GM10847 (cell line): ENCODE measurements around the gene TOPORS.

Source experiments
- POLR2A ChIP-seq: IDR thresholded peaks from 2 replicates; pipeline ENCODE4 v1.6.1; 2011; ENCODE audit not compliant: insufficient read length; ENCODE audit errors: extremely low read depth

Gene TOPORS

GRCh38 chr9:32572900-32573523 is 20.6 kb upstream of the TOPORS start, which contains the start of gene NDUFB6:
NDUFB6 (minus strand) TSS chr9:32573159; CDS start chr9:32573060, 99 bp downstream.
- peak; percentile 67 for TF ChIP-seq POLR2A

- no peak for TF ChIP-seq POLR2A
Observed at GRCh38 chr9:32571969-32572899, 19.8 kb upstream of the TOPORS start.

GRCh38 chr9:32570262-32570661 is 17.9 kb upstream of the TOPORS start:
- TF ChIP-seq POLR2A: no peak

DNA sequence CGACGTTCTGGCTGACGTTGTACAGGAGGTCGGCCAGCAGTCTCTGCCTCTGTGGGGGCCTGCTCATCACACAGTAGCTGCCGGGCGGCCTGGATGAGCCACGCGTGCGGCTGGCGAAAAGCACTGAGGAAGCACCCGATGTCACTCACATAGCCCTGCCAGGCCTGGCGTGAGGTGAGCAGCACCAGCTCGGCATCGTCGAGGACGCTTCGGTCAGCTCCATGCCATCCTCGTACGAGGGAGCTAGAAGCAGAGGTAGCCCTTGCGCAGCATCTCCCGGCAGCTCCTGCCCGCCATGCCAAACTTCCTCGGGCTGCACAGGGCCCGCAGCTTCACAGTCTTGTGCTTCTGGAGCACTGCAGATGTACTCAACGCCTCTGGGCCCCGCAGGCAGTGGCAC is 14.4 kb upstream of the TOPORS start:
- no peak for TF ChIP-seq POLR2A

- no peak for TF ChIP-seq POLR2A
Observed at GRCh38 chr9:32565967-32566366, 13.6 kb upstream of the TOPORS start.

DNA sequence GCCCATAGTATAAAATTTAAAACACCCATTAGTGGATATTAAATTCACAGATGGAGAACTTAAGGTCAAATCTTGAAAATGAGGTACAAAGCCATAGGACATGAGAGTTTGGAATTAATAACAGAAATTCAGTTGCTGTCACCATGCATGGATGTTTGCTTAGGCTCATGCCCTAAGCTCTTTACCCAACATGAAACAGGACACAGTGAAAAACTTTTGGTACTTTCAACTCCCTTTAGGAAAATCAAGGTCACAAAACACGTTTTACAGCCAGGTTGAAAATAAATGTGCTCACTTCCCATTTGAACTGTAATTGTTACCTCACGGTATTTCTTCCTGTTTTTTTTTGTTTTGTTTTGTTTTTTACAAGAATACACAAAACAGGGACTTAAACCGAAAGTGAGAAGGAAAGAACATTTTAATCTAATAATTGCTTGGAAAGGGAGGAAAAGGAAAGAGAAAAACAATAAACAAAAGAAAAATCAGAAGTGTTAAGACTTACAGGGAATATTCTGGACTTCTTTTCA is 6.1 kb upstream of the TOPORS start:
- no peak for TF ChIP-seq POLR2A

- TF ChIP-seq POLR2A: no peak
Observed at GRCh38 chr9:32554591-32554990, 2.2 kb upstream of the TOPORS start.

DNA sequence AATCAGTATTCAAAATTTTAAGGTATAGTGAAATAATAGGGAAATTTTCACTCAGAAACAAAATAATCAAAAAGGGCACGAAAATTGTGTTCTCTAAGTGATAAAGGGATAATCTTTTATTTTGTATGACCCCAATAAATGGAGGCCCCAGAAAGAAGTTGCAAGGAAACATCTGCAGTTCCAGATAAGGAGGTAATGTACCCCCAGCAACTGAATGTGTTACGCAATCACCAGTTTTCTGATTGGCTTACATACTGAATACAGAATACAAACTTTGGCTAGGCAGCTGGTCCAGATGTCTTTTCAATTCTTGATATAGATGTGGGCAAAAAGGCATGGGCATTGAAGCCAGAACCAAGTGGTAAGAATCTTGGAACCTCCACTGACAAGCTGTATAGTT is 1.7 kb upstream of the TOPORS start:
- no peak for TF ChIP-seq POLR2A

GRCh38 chr9:32551276-32552051 is 922 bp downstream of the TOPORS start:
- no peak for TF ChIP-seq POLR2A

DNA sequence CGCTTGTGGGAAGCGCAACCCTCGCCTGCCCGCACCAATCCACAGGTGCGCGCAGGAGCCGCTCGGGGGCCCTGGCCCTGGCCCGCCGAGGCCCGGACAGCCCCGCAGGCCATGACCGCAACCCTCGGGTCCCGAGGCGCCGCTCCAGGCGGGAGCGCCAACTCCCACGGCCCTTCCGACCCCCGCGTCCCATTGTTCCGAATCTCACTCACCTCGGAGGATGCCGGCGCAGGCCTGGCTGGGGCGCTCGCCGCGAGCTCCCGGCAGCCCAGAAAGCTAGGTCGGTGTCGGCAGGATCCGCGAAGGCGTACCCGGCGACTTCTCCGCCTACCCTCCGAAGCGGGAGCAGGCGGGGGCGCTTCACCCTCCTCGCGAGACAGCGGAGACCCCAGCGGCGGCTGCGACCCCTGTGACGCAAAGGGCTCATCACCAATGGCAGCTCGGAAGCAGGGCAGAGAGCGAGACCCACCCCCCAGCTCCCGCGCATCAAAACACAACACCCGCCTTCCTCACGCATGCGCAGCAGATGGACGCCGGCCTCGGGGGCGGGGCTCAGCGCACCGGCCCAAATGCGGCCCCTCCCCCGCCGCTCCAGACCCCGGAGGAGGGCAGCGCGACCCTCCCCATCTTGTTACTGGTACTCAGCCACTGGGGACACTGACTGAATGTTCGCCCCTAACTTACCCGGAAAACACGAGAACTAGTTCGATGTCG is 1.7 kb downstream of the TOPORS start:
- no peak for TF ChIP-seq POLR2A

- no peak for TF ChIP-seq POLR2A
Observed at GRCh38 chr9:32550150-32550561, 2.2 kb downstream of the TOPORS start.

DNA sequence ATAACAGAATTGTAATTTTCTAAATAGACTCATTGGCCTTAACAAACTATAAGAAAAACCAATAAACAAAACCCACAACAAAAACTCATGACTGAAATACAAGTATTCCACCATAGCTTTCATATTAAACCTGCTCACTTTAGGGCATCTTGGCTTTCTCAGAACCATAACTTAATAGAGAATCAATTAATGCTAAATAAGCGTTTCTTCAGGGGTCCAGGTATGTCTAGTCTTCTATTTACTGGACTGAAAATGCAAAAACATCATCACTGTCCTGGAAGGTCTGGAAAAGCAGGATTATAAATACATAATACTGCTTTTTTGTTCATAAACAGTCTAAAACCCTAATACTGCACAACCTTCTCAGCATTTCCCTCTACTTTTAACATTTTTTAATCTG is 6.5 kb downstream of the TOPORS start:
- TF ChIP-seq POLR2A: no peak

DNA sequence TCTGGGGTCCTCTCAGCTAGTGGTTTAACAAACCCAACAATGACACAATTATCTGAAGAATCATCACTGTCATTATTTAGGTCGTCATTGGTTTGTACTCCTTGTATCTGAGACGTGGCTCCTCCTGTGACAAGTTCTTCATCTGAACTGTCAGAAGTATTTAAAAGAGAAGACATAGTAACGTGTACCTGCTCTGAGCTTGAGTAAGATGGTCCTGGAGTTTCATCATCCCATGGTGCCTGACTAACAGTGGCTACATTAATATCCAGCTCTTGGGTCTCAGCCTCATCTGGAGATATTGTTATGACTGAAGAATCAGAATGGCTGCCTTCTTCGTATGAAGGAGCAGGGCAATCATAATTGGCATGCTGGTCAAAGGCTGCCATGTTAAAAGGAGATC is 9.3 kb downstream of the TOPORS start:
- TF ChIP-seq POLR2A: no peak

GRCh38 chr9:32533816-32534215 is 18.6 kb downstream of the TOPORS start:
- no peak for TF ChIP-seq POLR2A

GRCh38 chr9:32533336-32533735 is 19.1 kb downstream of the TOPORS start:
- no peak for TF ChIP-seq POLR2A

DNA sequence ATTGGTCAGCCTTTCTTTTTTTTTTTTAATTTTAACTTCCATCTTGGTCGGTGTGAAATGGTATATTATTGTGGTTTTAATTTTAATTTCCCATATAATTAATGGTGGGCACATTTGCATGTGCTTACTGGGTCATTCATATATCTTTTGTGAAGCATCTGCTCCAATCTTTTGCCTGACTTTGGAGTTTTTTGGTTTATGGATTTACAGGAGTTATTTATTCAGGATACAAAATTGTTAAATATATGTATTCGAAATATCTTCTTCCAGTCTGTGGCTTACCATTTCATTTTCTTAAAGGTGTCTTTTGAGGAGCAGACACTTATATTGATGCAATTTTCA is 25.7 kb downstream of the TOPORS start:
- no peak for TF ChIP-seq POLR2A
